Fibroblast of lung (primary cell): ENCODE data around the gene STRADB. TPM values are rescaled to one million over a fixed set of nuclear protein-coding genes. Genes with fewer than 3 reads are reported as not detected.

Experiments
- DNase-seq, 2 donors: peaks; one replicate each; pipeline versions ENCODE4 v3.0.0 to v3.0.0-alpha.2; 2010; ENCODE audit warnings: low read depth in 2 of 2
- H2AFZ ChIP-seq: 2 replicates; pipeline ENCODE4 v1.5.1; 2012; ENCODE audit warnings: low read length, control low read depth, inconsistent platforms
- H3K27ac ChIP-seq: 2 replicates; pipeline ENCODE4 v1.5.1; 2011; ENCODE audit warnings: low read length, control low read depth; ENCODE audit not compliant: insufficient read depth
- H3K27me3 ChIP-seq: 2 replicates; pipeline ENCODE4 v1.5.1; 2011; ENCODE audit warnings: mild to moderate bottlenecking, low read length; ENCODE audit not compliant: control insufficient read depth, insufficient read depth
- H3K36me3 ChIP-seq: 2 replicates; pipeline ENCODE4 v1.5.1; 2011; ENCODE audit warnings: low read length; ENCODE audit not compliant: control insufficient read depth, insufficient read depth
- H3K4me1 ChIP-seq: 2 replicates; pipeline ENCODE4 v1.5.1; 2011; ENCODE audit warnings: low read length; ENCODE audit not compliant: control insufficient read depth, insufficient read depth; ENCODE audit errors: extremely low read depth
- H3K4me2 ChIP-seq: 2 replicates; pipeline ENCODE4 v1.5.1; 2011; ENCODE audit warnings: low read length, control low read depth; ENCODE audit not compliant: insufficient read depth; ENCODE audit errors: extremely low read depth
- H3K4me3 ChIP-seq, 4 experiments: fragments of 200-600 bp in 1 of 4; sonication (generic) in 1 of 4; replicated peaks in 1 of 4; 2 replicates each; pipeline ENCODE4 v1.5.1; 2011 to 2016; ENCODE audit warnings: low read length in 4 of 4, low read depth in 3 of 4, mild to moderate bottlenecking in 3 of 4, control low read depth in 2 of 4, inconsistent platforms in 1 of 4, mixed read lengths in 1 of 4; ENCODE audit not compliant: insufficient read depth in 1 of 4; ENCODE audit errors: control extremely low read depth in 1 of 4
- H3K79me2 ChIP-seq: 2 replicates; pipeline ENCODE4 v1.5.1; 2012; ENCODE audit warnings: mild to moderate bottlenecking, low read length, inconsistent platforms; ENCODE audit not compliant: control insufficient read depth, insufficient read depth
- H3K9ac ChIP-seq: 2 replicates; pipeline ENCODE4 v1.5.1; 2011; ENCODE audit warnings: mild to moderate bottlenecking, low read length, control low read depth; ENCODE audit not compliant: insufficient read depth
- H3K9me3 ChIP-seq: 2 replicates; pipeline ENCODE4 v1.5.1; 2012; ENCODE audit warnings: low read depth, low read length; ENCODE audit not compliant: control insufficient read depth, insufficient read depth
- H4K20me1 ChIP-seq: 2 replicates; pipeline ENCODE4 v1.5.1; 2011; ENCODE audit warnings: low read length; ENCODE audit not compliant: control insufficient read depth, insufficient read depth; ENCODE audit errors: extremely low read depth
- EZH2 ChIP-seq: IDR thresholded peaks from 2 replicates; pipeline ENCODE4 v1.5.1; 2012; ENCODE audit warnings: low read length, control low read depth, mild to moderate bottlenecking; ENCODE audit errors: missing control alignments
- polyA plus RNA-seq, 2 donors: library from polyadenylated mRNA; depleted of rRNA in 1 of 2; stranded (reverse) in 1 of 2; unstranded in 1 of 2; fragments of >200 nt; gene quantifications; 2 replicates each; pipeline ENCODE4 v1.2.1, GENCODE V29; 2011 to 2012; ENCODE audit warnings: missing spikeins in 1 of 2
- total RNA-seq: library from RNA; depleted of rRNA; stranded (reverse); fragments of >200 nt; gene quantifications from 2 replicates; pipeline ENCODE4 v1.2.1, GENCODE V29; 2014
- TF ChIP-seq, protein P1 (sequence below), 2 donors: IDR thresholded peaks in 1 of 2; conservative IDR thresholded peaks in 1 of 2; 1 replicate in 1 of 2; 2 replicates in 1 of 2; pipeline ENCODE4 v1.5.1; 2011 to 2012; ENCODE audit warnings: low read length in 2 of 2, control low read depth in 1 of 2, inconsistent platforms in 1 of 2, low read depth in 1 of 2, mild to moderate bottlenecking in 1 of 2

Gene STRADB
- total and polyA plus RNA-seq, 2 donors (not counting 1 experiment from before 2014, with no cell fraction given), result 27.4 to 84.7 TPM

DNA sequence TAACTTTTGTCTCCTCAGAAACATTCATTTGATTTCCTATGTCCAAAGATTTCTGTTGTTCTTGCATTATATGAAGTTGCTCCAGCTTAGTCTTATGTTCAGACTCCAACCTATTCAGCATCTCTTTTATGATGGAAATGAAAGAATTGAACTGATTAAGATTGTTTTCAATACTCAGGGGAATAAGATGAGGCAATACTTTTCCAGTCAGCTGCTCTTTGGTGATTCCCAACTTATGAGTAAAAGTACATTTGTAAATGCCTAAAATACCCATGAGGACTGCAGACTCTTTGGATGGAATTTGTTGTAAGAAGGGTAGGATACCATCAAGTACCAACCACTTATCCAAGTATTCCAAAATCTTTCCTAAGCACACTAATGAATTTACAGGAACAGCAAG lies 40.1 kb upstream of the STRADB start:
- H3K79me2 ChIP-seq, result peaks cover 24% of the 10 kb centered on the region
- H3K9ac ChIP-seq, result no peak overlapping the region
- H3K4me2 ChIP-seq, result no peak overlapping the region
- H3K4me1 ChIP-seq, result peaks cover 14% of the 10 kb centered on the region
- H3K9me3 ChIP-seq, result no peaks in the 10 kb centered on the region
- no peak overlapping the region for H2AFZ ChIP-seq
- no peak overlapping the region for H3K27ac ChIP-seq
- no peaks in the 10 kb centered on the region for H4K20me1 ChIP-seq
- H3K4me3 ChIP-seq, result no peak overlapping the region
- H3K27me3 ChIP-seq, result no peaks in the 10 kb centered on the region
- no peaks in the 10 kb centered on the region for H3K36me3 ChIP-seq
- TF ChIP-seq, protein P1, sequence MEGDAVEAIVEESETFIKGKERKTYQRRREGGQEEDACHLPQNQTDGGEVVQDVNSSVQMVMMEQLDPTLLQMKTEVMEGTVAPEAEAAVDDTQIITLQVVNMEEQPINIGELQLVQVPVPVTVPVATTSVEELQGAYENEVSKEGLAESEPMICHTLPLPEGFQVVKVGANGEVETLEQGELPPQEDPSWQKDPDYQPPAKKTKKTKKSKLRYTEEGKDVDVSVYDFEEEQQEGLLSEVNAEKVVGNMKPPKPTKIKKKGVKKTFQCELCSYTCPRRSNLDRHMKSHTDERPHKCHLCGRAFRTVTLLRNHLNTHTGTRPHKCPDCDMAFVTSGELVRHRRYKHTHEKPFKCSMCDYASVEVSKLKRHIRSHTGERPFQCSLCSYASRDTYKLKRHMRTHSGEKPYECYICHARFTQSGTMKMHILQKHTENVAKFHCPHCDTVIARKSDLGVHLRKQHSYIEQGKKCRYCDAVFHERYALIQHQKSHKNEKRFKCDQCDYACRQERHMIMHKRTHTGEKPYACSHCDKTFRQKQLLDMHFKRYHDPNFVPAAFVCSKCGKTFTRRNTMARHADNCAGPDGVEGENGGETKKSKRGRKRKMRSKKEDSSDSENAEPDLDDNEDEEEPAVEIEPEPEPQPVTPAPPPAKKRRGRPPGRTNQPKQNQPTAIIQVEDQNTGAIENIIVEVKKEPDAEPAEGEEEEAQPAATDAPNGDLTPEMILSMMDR (conservative IDR thresholded peaks at IDR 0.05 in 1 of 2, IDR thresholded peaks at IDR 0.05 in 1 of 2; ENCODE audit: low read depth in 1 of 2, low read length in 2 of 2), result no peak
- TF ChIP-seq EZH2, result no peak
- peak in 1 of 2 donors; percentile 41 for DNase-seq

GRCh38 chr2:201413143-201413542 lies 38.4 kb upstream of the STRADB start:
- Histone ChIP-seq H4K20me1 (no peaks in the 10 kb centered on the region), H3K4me2 (no peak overlapping the region), H3K79me2 (peaks cover 30% of the 10 kb centered on the region), H2AFZ (no peak overlapping the region), H3K27ac (no peak overlapping the region), H3K9ac (no peak overlapping the region), H3K27me3 (no peaks in the 10 kb centered on the region), H3K9me3 (no peaks in the 10 kb centered on the region), H3K36me3 (no peaks in the 10 kb centered on the region), H3K4me3 (no peak overlapping the region), H3K4me1 (peaks cover 11% of the 10 kb centered on the region)
- DNase-seq, result no peak
- no peak for TF ChIP-seq EZH2
- TF ChIP-seq, protein P1 (conservative IDR thresholded peaks at IDR 0.05 in 1 of 2, IDR thresholded peaks at IDR 0.05 in 1 of 2; ENCODE audit: low read depth in 1 of 2, low read length in 2 of 2), result no peak

DNA sequence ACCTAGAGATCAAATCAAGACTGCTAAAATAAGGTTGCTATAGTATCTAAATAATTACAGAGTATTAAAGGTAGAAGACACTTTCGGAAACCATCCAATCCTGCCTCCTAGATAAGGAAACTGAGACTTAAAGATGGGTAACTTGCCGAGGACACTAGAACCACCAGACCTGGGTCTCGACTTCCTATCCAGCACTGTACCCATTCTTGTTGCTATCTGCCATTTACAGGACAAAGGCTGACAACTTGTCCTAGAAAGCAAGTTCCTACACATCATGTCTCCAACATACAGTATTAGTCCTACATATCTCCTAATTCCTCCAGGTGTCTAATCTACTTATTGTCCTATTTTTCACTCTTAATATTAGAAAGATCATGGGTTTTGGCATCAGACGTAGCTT lies 38.0 kb upstream of the STRADB start:
- Histone ChIP-seq H3K9me3 (no peaks in the 10 kb centered on the region), H3K4me3 (no peak overlapping the region), H3K27me3 (no peaks in the 10 kb centered on the region), H2AFZ (no peak overlapping the region), H3K79me2 (peaks cover 30% of the 10 kb centered on the region), H4K20me1 (no peaks in the 10 kb centered on the region), H3K4me1 (peaks cover 11% of the 10 kb centered on the region), H3K9ac (no peak overlapping the region), H3K36me3 (no peaks in the 10 kb centered on the region), H3K27ac (no peak overlapping the region), H3K4me2 (no peak overlapping the region)
- no peak for TF ChIP-seq EZH2
- TF ChIP-seq, protein P1 (conservative IDR thresholded peaks at IDR 0.05 in 1 of 2, IDR thresholded peaks at IDR 0.05 in 1 of 2; ENCODE audit: low read depth in 1 of 2, low read length in 2 of 2), result no peak
- no peak for DNase-seq
